ENCODE measurements around the gene KY. TPM values are rescaled to one million over a fixed set of nuclear protein-coding genes. Genes with fewer than 3 reads are reported as not detected.

The KY gene
- 1.5 and 2.6 TPM in 2 replicates for total RNA-seq (2014; rRNA removed; shearing (Covaris generic))

DNA sequence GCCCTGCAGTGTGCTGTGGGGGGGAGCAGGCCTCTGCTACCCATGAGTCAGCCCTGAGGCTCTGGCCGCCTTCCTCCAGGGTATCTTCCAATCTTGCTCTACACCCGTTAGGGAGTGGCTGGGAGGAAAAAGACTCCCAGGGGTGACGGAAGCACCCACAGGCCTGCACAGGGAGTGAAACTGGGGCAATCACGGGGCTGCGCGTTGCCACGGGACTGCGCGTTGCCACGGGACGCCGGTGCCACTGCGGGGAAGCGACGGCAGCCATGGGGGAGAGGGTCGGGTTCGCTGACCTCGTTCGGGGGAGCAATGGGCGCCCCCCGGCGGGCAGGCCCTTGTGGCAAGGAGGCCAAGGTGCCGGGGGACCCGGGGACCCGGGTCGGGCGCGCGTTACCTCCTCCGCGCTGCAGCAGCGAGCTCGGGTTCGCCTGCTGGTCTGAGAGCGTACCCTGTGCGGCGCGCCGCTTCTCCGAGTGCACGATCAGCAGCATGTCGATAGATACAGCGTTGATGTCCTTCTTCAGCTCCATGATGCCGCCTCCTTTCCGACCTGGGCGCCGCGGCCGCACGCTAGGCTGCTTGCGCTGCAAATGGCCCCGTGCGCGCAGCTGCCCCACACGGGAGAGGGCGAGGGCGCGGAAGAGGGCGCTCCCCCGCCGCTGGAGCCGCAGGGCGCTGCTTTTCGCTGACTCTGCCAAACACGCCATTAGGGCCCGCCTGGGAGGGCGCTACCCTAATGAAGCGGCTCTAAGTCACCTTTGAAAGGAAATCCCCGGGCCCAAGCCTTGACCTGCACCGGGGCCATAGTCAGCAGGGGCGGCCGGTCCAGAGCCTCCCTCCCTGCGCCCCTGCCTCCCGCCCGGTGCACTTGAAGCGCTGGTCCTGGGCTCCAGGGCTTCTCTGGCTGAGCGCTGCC is at the start of gene KY:
Gene KY, minus strand, starts transcription at position 592 of the 916 bp plus-strand sequence. Its CDS starts 62 bp downstream, at position 530.
- peak; percentile 79 for DNase-seq (ENCODE audit: low read depth)

GRCh38 chr3:134699721-134700120 is 48.9 kb upstream of the KY start:
- no peak for DNase-seq (ENCODE audit: low read depth)

DNA sequence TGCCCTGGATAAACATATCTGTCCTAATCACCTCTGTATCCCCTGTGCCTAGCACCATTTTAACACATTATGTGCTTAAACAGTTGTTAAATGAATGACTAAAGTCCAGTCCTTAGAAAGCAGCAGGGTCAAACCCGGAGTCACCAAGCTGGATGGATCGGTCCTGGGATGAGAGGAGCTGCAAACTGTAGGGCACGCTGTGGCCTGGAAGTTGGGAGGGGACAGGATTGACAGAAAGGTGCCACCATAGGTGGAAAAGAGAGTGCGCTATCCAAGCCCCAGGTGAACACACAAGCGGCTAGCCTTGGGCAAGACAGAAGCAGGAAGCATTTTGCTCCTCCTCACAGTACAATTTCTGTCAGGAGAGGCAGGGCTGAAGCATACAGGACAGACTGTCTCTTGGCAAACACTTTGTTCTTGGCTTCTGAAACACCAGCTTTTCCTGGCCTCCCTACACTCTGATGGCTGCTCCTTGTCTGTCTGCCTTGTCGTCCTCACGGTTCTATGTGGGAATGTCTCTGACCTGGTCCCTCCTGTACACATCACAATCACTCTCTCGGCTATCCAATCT is 48.4 kb upstream of the KY start:
- DNase-seq (ENCODE audit: low read depth) = no peak

- DNase-seq (ENCODE audit: low read depth) = no peak
These were observed 47.2 kb upstream of the KY start for GRCh38 chr3:134697830-134698689.

- no peak for DNase-seq (ENCODE audit: low read depth)
These were observed 45.3 kb upstream of the KY start for GRCh38 chr3:134696155-134696554.

DNA sequence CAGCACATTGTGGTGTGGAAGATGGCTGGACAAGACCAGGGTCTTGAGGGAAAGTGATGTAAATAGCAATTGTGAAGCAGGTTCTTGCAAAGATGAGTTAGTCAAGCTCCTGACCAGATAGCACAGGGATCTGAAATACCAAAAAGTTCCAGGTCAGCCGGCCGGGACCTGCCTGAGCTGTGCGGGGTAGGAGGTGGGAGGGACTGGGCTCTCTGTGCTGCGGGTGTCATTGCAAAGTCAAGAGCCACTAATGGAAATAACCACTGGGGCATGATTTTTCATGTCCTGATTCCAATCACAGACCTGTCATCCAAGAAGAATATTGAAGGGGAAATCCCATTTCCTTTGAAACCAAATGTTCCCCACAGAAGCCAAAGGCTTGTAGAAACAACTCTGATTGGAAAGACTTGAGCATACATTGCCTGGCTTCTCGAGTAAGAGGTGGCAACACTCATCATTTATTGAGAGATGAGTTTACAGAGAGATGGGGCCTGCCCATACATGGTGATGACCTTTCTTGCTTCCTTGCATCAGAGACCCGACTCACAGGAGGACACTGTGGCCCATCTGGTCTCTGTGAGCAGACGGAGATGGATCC is 44.2 kb upstream of the KY start:
- DNase-seq (ENCODE audit: low read depth) = no peak

DNA sequence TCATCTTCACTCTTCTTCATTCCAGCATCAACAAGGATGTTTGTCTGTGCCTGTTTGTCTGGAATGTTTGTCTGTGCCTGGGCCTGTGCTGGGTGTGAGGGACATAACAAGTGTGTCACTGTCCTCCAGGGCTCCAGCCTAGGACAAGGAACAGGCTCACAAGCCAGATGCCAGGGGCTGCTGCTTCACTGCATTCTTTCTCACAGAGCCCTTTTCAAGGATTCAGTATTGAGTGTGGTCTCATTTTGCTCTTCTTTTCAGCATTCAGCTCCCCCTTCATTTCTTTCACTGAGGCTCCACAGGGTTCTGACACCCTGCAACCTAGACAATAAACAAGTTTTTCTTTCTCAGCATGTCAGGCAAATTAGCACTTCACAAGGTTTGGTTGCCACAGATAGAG is 43.6 kb upstream of the KY start:
- no peak for DNase-seq (ENCODE audit: low read depth)

DNA sequence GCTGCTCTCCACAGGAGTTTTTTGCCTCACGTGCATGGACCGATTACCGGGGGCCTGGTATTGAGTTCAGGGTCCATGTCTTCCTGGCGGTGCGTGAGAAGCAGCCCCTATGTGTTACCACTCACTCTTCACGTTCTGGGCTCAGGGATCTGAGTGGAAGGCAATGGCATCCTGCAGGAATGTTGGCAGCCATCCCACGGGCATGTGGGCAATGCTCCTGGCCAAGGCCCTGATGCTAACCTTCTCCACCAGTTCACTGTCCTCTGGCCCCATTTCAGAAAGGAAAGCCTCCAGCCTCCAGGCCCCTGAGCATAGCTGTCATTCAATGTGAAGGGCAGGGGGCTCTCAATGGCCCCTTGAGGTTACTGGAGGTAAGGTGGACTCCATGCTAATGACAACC is 43.0 kb upstream of the KY start:
- no peak for DNase-seq (ENCODE audit: low read depth)

GRCh38 chr3:134693226-134693625 is 42.4 kb upstream of the KY start:
- no peak for DNase-seq (ENCODE audit: low read depth)

- DNase-seq (ENCODE audit: low read depth) = no peak
These were observed 39.4 kb upstream of the KY start for GRCh38 chr3:134690226-134690625.

- DNase-seq (ENCODE audit: low read depth) = no peak
These were observed 36.8 kb upstream of the KY start for GRCh38 chr3:134687642-134688041.

- peak; percentile 75 for DNase-seq (ENCODE audit: low read depth)
These were observed 35.3 kb upstream of the KY start for GRCh38 chr3:134685929-134686802.

- DNase-seq (ENCODE audit: low read depth) = no peak
These were observed 31.5 kb upstream of the KY start for GRCh38 chr3:134682196-134682880.

DNA sequence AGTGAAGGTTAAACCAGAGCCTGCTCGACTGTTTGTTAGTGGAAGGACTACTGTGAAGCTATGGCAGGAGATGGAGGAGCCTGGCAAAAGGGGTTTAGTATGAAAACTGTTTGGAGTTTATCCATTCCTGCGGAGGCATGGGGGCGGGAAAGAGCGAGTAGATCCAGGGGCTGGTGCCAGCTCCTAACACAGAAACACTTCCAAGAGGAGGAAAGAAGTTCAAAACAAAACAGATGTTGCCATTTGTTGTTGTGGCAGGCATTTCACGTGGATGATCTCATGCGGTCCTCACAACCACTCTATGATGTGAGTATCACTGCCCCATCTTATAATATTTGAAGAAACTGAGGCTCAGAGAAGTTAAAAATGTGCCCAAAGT is 30.7 kb upstream of the KY start:
- DNase-seq (ENCODE audit: low read depth) = no peak

- no peak for DNase-seq (ENCODE audit: low read depth)
These were observed 30.1 kb upstream of the KY start for GRCh38 chr3:134680796-134681521.

DNA sequence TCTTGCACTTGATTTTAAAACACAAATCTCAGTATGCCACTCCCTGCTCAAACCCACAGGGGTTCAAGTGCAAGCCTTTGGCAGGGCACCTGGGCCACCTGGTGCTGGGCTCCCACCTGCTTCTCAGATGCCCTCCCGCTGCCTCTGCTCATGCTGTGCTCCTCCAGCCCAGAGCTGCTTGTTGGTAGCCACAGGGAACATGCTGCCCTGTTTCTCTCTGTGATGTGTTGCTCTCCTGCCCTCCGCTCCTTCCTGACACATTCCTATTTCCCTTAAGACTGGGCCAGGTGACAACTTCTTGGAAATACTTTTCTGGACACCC is 27.1 kb upstream of the KY start:
- no peak for DNase-seq (ENCODE audit: low read depth)

DNA sequence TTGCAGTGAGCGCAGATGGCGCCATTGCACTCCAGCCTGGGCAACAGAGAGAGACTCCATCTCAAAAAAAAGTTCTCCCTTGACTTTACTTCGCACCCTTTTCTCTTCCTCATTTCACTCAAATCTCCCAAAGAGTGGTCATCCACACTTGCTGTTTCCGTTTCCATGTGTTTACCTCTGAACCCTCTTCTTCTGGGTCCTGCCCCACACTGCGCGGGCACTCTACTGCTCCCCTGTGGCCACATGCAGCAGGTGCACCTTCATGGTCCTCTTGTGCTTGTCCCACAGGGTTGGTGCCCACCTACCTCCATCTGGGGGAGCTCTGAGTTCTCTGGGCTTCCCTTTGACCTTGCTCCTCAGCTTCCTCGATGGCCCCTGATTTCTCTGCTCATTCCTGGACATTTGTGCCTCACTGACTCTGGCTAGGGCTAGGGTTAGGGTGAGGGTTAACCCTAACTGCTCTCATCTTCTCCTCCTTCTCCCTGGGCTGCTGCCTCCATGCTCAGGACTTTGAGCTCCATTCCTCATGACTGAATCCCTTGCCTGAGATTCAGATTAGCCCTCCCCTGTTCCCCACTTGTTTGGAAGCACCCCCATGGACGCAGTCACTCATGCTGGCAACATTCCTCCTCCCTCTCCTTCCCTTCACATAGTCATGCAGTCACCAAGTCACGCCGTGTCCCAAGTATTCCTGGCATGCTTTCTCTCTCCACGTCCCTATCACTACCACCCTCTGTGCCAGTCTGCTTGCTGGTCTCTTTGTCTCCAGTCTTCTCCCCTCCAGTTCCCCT is 26.6 kb upstream of the KY start:
- DNase-seq (ENCODE audit: low read depth) = peak; percentile 40

DNA sequence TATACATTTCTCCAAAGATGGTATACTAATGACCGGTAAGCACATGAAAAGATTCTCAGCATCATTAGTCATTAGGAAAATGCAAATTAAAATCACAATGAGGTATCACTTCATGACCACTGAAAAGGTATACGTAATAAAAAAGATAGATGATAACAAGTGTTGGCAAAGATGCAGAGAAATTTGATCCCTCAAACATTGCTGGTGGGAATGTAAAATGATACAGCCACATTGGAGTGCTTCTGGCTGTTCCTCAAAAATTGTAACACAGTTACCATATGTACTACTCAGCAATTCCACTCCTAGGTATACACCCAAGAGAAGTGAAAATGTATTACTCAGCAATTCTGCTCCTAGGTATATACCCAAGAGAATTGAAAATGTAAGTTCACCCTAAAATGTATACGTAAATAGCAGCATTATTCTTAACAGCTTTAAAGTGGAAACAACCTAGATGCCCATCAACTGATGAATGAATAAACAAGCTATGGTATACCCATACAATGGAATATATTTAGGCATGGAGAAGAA is 25.0 kb upstream of the KY start:
- no peak for DNase-seq (ENCODE audit: low read depth)

DNA sequence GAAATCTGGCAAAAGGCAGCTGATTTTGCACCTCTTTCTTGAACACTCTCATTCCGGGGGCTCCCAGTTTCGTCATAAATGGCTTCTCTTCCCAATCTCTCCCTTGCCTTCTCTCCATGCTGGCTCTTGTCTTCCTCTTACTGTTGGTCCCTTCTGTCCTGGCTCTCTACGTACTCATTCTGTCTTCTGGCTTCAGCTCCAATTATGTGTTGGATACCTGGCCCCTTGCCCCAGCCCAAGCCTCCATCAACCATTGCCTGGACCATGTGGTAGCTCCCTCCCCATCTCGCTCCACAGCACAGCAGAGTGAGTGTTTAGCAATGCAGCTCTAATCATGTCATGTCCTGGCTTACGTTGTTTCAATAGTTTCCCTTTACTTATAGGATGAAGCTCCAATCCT is 21.7 kb upstream of the KY start:
- no peak for DNase-seq (ENCODE audit: low read depth)

All from Daoy (cell line).